ENCODE data around the gene CACNA1D.
"Not testable (repeated sequence)": the region's sequence is repeated elsewhere in the genome, so short reads cannot be mapped to it uniquely, and the experiment has no call there.

Gene CACNA1D

GRCh38 chr3:53612508-53612907, 118.1 kb downstream of the CACNA1D start:
- in situ Hi-C loops (cut with HindIII; ENCODE audit: low sequenced_read_pairs): no loop called here

GRCh38 chr3:53613125-53613524, 118.7 kb downstream of the CACNA1D start:
- in situ Hi-C loops (cut with HindIII; ENCODE audit: low sequenced_read_pairs): no loop called here

- in situ Hi-C loops (cut with HindIII; ENCODE audit: low sequenced_read_pairs): no loop called here
Measured at GRCh38 chr3:53614307-53614706, 119.9 kb downstream of the CACNA1D start.

GRCh38 chr3:53616321-53616720, 121.9 kb downstream of the CACNA1D start:
- in situ Hi-C loops (cut with HindIII; ENCODE audit: low sequenced_read_pairs): no loop called here

- in situ Hi-C loops (cut with HindIII; ENCODE audit: low sequenced_read_pairs): no loop called here
Measured at GRCh38 chr3:53616971-53617892, 122.8 kb downstream of the CACNA1D start.

- in situ Hi-C loops (cut with HindIII; ENCODE audit: low sequenced_read_pairs): no loop called here
Measured at GRCh38 chr3:53617893-53618523, 123.6 kb downstream of the CACNA1D start.

GRCh38 chr3:53618524-53618906, 124.1 kb downstream of the CACNA1D start:
- in situ Hi-C loops (cut with HindIII; ENCODE audit: low sequenced_read_pairs): no loop called here

- in situ Hi-C loops (cut with HindIII; ENCODE audit: low sequenced_read_pairs): no loop called here
Measured at GRCh38 chr3:53618936-53619335, 124.5 kb downstream of the CACNA1D start.

GRCh38 chr3:53624061-53624857, 129.8 kb downstream of the CACNA1D start:
- in situ Hi-C loops (cut with HindIII; ENCODE audit: low sequenced_read_pairs): no loop called here

GRCh38 chr3:53626876-53627275, 132.5 kb downstream of the CACNA1D start:
- in situ Hi-C loops (cut with HindIII; ENCODE audit: low sequenced_read_pairs): no loop called here

GRCh38 chr3:53628536-53629401, 134.4 kb downstream of the CACNA1D start:
- in situ Hi-C loops (cut with HindIII; ENCODE audit: low sequenced_read_pairs): no loop called here

GRCh38 chr3:53629402-53629723, 135.0 kb downstream of the CACNA1D start:
- in situ Hi-C loops (cut with HindIII; ENCODE audit: low sequenced_read_pairs): no loop called here

GRCh38 chr3:53630547-53630946, 136.1 kb downstream of the CACNA1D start:
- in situ Hi-C loops (cut with HindIII; ENCODE audit: low sequenced_read_pairs): no loop called here

- in situ Hi-C loops (cut with HindIII; ENCODE audit: low sequenced_read_pairs): no loop called here
Measured at GRCh38 chr3:53633197-53633787, 138.9 kb downstream of the CACNA1D start.

- in situ Hi-C loops (cut with HindIII; ENCODE audit: low sequenced_read_pairs): no loop called here
Measured at GRCh38 chr3:53635041-53635440, 140.6 kb downstream of the CACNA1D start.

- in situ Hi-C loops (cut with HindIII; ENCODE audit: low sequenced_read_pairs): not testable (repeated sequence)
Measured at GRCh38 chr3:53638806-53639205, 144.4 kb downstream of the CACNA1D start.

GRCh38 chr3:53641397-53641796, 147.0 kb downstream of the CACNA1D start:
- in situ Hi-C loops (cut with HindIII; ENCODE audit: low sequenced_read_pairs): no loop called here

- in situ Hi-C loops (cut with HindIII; ENCODE audit: low sequenced_read_pairs): no loop called here
Measured at GRCh38 chr3:53642211-53642610, 147.8 kb downstream of the CACNA1D start.

- in situ Hi-C loops (cut with HindIII; ENCODE audit: low sequenced_read_pairs): no loop called here
Measured at GRCh38 chr3:53643757-53644156, 149.3 kb downstream of the CACNA1D start.

- in situ Hi-C loops (cut with HindIII; ENCODE audit: low sequenced_read_pairs): no loop called here
Measured at GRCh38 chr3:53645754-53646153, 151.3 kb downstream of the CACNA1D start.

Data from endothelial cell of hepatic sinusoid (primary cell).